Measurements from ENCODE around the gene NBPF3.
"Not testable (repeated sequence)": the region's sequence is repeated elsewhere in the genome, so short reads cannot be mapped to it uniquely, and the experiment has no call there.

The NBPF3 gene, protein sequence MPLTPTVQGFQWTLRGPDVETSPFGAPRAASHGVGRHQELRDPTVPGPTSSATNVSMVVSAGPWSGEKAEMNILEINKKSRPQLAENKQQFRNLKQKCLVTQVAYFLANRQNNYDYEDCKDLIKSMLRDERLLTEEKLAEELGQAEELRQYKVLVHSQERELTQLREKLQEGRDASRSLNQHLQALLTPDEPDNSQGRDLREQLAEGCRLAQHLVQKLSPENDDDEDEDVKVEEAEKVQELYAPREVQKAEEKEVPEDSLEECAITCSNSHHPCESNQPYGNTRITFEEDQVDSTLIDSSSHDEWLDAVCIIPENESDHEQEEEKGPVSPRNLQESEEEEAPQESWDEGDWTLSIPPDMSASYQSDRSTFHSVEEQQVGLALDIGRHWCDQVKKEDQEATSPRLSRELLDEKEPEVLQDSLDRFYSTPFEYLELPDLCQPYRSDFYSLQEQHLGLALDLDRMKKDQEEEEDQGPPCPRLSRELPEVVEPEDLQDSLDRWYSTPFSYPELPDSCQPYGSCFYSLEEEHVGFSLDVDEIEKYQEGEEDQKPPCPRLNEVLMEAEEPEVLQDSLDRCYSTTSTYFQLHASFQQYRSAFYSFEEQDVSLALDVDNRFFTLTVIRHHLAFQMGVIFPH

DNA sequence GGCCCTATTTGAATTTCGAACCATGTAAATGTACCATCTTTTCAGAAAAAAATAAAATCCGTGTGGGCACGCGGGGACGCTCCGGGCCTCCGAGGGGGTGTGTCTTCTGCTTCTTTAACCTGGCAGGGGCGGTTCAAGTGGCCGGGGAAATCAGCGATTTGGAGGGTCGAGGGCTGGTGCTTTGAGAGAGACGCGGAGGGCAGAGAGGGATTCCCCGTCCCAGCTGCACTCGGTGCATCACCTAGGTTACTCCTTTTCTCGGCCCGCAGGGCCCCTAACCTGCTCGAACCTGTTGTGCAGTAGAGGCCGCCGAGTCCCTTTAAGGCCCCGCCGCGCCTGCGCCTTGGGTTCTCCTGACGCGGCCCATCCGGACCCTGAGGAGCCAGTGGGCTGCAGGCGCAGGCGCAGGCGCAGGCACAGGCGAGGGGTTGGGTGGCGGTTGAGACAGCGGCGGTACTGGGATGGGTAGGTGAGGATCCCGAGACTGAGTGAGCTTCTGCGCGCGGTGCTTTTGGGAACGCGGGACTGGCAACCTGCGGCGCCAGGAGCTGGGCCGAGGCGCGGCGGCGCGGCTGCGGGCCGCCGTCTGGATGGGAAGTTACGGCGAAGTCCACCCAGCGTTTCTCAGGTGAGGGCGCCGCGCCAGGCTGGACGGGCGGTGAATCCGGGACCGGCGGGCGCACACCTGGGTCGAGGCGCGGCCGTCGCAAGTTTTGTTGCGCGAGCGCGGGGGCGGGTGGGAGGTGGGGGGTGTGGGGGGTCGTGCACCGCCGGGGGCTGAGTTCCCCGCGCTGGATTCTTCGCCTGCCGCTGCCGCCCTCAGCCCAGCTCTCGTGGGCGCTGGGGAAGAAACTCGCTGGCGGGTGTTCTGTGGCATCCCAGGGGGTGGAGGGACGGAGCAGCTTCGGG is at the start of gene NBPF3:
Gene NBPF3, plus strand, starts transcription at position 417 of the 909 bp plus-strand sequence. CDS start 4,950 bp downstream, outside the sequence.
- peak; percentile 61 to 79 for DNase-seq (ENCODE audit: low read depth in 2 of 2, low spot score in 1 of 2)

DNA sequence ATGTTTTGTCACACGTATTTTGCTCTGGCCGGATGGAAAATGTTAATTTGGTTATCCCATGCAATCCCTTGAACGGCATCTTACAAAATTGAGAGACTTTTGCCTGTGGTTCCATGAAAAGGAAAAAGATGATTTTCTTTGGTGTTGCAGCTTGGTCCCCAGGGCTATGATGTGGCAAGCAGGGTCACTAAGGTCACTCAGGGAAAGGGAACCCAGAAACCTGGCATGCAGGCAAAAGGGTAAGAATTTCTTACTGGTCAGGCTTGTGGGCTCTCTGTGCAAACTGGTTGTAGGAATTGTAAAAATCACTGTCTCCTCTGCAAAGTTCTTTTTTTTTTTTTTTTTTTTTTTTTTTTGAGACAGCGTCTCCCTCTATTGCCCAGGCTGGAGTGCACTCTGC is 48.4 kb upstream of the NBPF3 start:
- DNase-seq (ENCODE audit: low read depth in 2 of 2, low spot score in 1 of 2): no peak

DNA sequence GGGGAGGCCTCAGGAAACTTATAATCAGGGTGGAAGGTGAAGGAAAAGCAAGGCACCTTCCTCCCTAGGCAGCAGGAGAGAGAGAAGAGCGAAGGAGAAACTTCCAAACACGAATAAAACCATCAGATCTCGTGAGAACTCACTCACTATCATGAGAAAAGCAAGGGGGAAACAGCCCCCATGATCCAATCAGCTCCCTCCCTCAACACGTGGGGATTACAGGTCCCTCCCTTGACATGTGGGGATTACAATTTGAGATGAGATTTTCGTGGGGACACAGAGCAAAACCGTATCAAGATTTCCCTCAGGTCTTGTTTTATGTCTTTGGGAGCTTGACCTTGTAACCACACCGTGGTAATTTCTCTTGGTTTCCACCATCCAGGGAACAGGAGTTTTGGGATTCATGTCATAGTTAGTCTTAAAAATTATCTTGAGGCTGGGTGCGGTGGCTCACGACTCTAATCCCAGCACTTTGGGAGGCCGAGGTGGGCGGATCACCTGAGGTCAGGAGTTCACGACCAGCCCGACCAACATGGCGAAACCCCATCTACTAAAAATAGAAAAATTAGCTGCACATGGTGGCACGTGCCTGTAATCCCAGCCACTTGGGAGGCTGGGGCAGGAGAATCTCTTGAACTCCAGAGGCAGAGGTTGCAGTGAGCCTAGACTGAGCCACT is 47.2 kb upstream of the NBPF3 start:
- no peak for DNase-seq (ENCODE audit: low read depth in 2 of 2, low spot score in 1 of 2)

DNA sequence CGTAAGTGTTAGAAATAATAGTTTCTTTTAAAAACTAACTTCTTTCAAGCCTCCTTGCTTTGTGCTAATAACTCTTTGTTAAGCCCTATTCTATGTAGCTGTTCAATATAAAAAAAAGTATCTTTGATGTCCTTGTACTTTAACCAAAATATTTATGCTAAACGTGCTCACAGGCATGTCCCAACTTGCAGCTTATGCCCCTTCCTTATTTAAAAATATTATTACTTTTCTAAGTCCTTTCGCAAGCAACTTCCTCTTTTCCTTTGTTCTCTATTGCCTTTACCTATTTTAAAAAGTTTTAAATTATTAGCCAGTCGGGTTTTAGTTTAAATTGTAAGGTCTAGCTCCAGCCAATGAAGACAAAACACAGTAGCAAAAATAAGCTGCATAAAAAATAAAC is 43.4 kb upstream of the NBPF3 start:
- DNase-seq (ENCODE audit: low read depth in 2 of 2, low spot score in 1 of 2): no peak

DNA sequence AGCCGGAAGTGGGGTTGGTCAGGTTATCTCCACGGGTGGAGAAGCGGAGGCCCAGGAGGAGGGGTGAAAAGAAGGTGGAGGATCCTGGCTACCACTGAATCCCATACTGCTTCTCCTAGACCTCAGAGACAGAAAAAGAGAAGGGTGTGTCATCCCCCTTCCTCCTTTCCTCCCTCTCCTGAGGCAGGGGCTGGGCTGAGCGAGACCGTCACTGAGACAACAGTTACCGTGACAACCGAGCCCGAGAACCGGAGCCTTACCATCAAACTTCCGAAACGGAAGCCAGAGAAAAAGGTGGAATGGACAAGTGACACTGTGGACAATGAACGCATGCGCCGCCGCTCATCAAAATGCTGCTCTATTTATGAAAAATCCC is 42.1 kb upstream of the NBPF3 start:
- DNase-seq (ENCODE audit: low read depth in 2 of 2, low spot score in 1 of 2): no peak

DNA sequence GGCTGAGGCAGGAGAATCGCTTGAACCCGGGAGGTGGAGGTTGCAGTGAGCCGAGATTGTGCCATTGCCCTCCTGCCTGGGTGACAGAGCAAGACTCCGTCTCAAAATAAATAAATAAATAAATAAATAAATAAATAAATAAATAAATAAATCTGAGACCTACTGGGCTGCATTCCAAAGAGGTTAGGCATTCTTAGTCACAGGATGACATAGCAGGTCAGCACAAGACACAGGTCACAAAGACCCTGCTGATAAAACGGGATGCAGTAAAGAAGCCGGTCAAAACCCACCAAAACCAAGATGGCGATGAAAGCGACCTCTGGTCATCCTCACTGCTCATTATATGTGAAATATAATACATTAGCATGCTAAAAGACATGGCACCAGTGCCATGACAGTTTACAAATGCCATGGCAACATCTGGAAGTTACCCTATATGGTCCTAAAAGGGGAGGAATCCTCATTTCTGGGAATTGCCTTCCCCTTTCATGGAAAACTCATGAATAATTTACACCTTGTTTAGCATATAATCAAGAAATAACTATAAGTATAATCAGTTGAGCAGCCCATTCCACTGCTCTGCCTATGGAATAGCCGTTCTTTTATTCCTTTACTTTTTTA is 38.1 kb upstream of the NBPF3 start:
- not testable (repeated sequence) for DNase-seq (ENCODE audit: low read depth in 2 of 2, low spot score in 1 of 2)

DNA sequence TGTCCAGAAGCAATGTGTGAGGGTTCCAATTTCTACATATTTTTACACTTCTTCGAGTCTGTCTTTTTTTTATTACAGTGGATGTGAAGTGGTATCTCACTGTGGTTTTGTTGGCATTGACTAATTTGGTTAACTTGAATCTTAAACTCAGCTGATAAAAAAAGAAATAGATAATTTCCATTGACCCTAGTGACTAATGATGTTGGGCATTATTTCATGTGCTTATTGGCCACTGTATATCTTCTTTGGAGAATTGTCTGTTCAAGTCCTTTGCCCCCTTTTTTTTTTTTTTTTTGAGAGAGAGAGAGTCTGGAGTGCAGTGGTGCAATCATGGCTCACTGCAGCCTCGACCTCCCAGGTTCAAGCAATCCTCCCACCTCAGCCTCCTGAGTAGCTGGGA is 33.3 kb upstream of the NBPF3 start:
- no peak for DNase-seq (ENCODE audit: low read depth in 2 of 2, low spot score in 1 of 2)

DNA sequence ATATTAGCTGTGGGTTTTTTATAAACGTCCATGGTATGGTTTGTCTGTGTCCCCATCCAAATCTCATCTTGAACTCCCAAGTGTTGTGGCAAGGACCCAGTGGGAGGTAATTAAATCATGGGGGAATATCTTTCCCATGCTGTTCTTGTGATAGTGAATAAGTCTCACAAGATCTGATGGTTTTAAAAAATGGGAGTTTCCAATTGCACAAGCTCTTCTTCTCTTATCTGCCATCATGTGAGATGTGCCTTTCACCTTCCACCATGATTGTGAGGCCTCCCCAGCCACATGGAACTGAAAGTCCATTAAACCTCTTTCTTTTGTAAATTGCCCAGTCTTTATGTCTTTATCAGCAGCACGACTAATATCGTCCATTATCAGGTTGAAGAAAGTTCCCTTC is 30.0 kb upstream of the NBPF3 start:
- DNase-seq (ENCODE audit: low read depth in 2 of 2, low spot score in 1 of 2): not testable (repeated sequence)

DNA sequence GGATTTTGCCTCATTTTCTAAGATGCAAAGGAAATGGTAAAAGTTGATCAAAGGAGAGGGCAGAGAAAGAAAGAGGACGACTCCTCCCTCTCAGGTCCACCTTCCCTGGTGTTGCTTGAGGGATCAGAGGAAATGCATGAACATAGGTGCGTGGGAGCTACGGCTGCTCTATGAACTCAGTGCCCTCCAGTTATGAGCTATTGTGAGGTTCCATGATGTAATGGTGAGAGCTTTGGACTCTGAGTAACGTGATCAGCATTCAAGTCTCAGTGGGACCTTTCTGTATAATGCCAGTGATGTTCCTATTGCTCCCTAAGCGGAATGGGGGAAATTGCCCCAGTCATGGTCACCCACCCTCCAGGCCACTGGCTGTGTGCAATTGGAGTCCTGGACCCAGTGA is 25.9 kb upstream of the NBPF3 start:
- DNase-seq (ENCODE audit: low read depth in 2 of 2, low spot score in 1 of 2): no peak

DNA sequence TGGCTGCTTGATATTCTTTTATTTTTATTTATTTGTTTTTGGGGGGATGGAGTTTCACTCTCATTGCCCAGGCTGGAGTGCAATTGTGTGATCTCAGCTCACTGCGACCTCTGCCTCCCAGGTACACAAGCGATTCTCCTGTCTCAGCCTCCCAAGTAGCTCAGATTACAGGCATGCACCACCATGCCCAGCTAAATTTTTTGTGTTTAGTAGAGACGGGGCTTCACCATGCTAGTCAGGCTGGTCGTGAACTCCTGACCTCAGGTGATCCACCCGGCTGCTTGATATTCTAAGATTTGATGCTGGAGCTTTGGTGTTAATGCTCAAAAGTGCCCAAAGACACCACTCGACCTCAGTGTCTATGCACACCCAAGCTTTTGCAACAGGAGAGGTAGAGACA is 19.6 kb upstream of the NBPF3 start:
- DNase-seq (ENCODE audit: low read depth in 2 of 2, low spot score in 1 of 2): not testable (repeated sequence)

DNA sequence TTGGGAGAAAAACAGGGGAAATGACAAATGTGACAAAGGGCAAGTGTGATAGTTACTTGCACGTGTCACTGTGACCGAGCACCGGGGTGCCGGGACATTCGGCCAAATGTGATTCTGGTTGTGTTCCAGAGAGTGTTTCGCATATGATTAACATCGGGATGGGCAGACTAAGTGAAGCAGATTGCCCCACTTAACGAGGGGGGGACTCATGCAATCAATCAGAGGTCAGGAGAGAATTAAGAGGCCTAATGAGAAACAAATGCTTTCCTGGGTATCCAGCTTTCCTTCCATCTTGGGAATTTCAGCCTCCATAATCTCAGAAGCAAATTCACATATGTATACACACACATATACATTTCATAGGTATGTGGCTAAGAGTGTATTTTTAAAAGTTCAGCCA is 18.6 kb upstream of the NBPF3 start:
- DNase-seq (ENCODE audit: low read depth in 2 of 2, low spot score in 1 of 2): not testable (repeated sequence)

DNA sequence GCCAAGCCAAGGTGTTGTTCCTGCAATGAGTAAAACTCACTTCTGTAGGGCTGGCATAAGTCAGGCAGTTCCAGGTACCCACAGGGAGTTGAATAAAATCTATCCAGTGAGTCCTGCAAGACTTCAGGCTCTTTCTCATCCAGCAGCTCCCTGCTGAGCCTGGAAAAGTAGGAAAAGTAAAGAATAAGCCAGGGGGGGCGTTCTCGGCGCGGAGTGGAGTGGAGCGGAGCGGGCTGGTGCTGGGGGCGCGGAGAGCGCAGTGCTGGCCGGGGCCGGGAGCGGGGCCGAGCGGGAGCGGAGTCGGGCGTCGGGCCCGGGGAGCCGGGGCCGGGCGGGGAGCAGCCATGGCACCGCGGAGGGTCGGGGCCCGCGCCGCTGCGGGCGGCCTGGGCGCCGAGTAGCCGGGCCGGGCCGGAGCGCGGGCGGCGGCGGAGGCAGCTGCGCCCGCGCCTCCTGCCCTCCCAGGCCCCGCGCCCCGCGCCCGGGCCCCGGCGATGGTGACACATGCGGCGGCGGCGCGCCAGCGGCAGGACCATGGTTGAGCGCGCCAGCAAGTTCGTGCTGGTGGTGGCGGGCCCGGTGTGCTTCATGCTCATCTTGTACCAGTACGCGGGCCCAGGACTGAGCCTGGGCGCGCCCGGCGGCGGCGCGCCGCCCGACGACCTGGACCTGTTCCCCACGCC is 12.0 kb upstream of the NBPF3 start:
- not testable (repeated sequence) for DNase-seq (ENCODE audit: low read depth in 2 of 2, low spot score in 1 of 2)

DNA sequence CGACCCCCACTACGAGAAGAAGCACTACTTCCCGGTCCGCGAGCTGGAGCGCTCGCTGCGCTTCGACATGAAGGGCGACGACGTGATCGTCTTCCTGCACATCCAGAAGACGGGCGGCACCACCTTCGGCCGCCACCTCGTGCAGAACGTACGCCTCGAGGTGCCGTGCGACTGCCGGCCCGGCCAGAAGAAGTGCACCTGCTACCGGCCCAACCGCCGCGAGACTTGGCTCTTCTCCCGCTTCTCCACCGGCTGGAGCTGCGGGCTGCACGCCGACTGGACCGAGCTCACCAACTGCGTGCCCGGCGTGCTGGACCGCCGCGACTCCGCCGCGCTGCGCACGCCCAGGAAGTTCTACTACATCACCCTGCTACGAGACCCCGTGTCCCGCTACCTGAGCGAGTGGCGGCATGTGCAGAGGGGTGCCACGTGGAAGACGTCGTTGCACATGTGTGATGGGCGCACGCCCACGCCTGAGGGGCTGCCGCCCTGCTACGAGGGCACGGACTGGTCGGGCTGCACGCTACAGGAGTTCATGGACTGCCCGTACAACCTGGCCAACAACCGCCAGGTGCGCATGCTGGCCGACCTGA is 11.4 kb upstream of the NBPF3 start:
- not testable (repeated sequence) for DNase-seq (ENCODE audit: low read depth in 2 of 2, low spot score in 1 of 2)

DNA sequence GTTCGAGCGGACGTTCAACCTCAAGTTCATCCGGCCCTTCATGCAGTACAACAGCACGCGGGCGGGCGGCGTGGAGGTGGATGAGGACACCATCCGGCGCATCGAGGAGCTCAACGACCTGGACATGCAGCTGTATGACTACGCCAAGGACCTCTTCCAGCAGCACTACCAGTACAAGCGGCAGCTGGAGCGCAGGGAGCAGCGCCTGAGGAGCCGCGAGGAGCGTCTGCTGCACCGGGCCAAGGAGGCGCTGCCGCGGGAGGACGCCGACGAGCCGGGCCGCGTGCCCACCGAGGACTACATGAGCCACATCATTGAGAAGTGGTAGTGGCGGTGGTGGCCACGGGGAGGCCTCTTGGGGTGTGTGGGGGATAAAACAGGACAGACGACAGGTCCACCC is 10.7 kb upstream of the NBPF3 start:
- DNase-seq (ENCODE audit: low read depth in 2 of 2, low spot score in 1 of 2): not testable (repeated sequence)

DNA sequence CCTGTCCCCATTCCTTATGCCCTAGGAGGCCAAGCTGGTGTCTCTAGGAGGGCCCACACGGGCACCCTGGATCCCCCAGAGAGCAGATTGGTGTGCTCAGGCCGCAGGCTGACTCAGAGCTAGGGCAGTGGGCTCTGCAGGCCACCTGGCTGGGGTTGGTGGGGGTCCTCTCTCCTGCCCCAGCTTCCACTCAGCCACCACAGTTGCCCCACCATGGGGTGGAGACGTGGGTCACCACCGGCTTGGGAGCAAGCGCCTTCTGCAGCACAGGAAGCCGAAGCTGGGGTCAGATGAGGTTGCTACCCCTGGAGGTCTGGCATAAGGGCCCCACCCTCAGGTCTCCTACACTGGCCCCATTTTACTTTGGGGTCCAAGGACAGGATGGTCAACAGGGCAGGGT is 9.1 kb upstream of the NBPF3 start:
- DNase-seq (ENCODE audit: low read depth in 2 of 2, low spot score in 1 of 2): not testable (repeated sequence)

DNA sequence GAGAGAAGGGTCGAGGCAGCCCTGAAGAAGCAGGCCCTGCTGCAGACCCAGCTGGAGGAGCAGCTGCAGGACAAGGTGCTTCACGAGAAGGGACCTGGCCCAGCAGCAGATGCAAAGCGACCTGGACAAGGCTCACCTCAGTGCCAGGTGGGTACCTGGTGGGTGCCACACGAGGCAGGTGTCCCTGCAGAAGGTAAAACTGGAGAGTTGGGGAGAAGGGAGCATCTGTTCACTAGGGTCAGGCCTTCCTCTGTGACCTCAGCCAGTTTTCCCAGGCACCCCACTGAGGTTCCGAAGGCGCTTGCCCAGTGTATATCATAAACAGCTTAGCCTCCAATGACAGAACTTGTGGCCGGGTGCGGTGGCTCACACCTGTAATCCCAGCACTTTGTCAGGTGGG is 5.5 kb upstream of the NBPF3 start:
- DNase-seq (ENCODE audit: low read depth in 2 of 2, low spot score in 1 of 2): no peak

DNA sequence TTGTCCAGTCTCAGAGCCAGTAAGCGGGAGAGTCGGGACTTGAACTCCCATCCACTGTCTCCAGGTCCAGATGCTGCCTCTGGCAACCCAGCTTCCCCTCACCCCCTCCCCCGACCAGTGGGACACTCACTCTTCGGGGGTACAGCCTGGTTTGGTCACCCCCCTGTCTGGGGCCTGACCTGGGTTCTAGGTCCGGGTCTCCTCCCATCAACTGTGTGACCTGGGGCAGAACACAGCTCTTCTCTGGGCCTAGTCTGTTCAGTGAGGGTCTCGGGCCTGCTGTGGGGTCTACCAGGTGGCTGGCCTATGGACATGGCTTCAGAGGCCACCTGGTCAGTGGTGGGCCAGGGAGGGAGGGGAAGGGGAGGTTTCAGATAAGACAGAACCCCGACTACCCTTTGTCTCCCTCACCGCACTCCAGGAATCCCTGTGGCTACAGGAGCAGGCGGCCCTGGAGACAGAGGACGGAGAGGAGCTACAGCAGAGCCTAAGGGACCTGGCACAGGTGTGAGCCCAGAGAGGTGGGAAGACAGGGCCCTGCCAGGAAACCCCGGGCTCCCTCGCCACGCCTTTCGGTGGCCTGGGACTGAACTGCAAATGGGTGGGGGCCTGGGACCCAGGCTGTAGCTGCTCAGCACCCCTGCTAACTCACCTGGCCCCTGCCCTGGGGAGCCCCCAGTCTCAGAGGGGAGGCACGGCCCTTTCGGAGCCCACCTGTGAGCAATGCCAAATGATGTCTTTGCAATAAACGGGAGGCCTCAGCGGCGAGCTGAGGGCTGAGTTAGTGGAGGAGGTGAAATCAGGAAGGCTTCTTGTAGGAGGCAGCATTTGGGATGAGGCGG is 4.1 kb upstream of the NBPF3 start:
- no peak for DNase-seq (ENCODE audit: low read depth in 2 of 2, low spot score in 1 of 2)

DNA sequence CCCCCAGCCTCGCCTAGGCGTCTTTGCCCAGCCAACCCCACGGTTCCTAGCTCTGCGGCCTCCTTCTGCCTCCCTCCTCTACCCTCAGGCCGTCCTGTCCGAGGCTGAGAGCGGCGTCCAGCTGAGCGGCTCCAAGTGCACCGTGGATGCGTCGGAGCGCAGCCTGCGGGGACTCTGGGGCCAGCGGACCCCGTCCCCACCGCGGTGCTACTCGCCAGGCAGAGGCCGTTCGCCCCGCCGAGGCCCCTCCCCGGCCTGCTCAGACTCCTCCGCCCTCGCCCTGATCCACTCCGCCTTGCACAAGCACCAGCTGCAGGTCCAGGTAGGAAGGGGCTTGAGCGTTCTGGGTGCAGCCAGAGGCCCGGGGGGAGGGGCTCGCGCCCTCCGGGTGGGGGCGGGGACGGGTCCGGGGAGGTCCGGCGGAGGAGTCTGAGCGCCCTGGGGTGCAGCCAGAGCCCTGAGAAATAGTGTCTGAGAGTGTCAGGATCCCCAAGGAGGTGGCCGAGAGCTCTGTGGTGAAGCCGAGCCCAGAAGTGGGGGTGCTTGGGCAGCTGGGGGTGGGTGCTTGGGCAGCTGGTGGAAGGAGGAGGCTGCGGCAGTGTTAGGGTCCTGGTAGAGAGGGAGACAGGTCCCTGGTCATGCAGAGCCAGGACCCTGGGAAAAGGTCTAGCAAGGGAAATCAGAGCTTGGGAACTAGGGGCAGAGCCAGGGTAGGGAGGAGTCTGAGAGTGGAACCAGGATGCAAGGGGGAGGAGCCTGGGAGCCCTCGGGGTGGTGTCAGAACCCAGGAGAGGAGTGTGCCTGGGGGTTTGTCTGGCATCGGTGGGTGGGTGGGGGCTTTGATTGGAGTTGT is 3.2 kb upstream of the NBPF3 start:
- no peak for DNase-seq (ENCODE audit: low read depth in 2 of 2, low spot score in 1 of 2)
